GM21825 (cell line): ENCODE measurements around the gene CAPN11.
A peak's percentile ranks its signal among the peaks of the same experiment; 100 is the strongest.

Experiments
- ATAC-seq: cut with Tn5 transposase; IDR thresholded peaks from one replicate; pipeline ENCODE4 v1.9.1; 2021; ENCODE audit warnings: mild to moderate bottlenecking, moderate library complexity; ENCODE audit not compliant: unreplicated experiment

Gene CAPN11

DNA sequence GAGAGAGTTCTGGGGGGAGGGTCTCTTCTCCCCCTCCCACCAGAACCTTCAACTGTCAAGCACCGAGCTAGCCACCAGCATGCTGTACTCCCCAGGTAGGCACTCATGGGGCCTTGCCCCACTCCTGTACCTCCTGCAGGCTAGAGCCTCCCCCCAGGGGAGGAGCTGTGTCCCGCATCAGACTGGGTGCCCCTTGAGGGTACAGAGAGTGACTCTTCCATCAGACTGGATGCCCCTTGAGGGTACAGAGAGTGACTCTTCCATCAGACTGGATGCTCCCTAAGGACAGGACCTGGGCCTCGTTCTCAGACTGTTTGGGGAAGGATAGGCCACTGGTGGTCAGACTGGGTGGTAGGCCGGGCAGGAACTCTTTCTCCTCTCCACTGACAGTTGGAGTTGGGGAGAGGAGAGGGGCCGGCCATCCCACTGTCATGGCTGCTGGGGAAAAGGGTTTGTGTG is at the start of gene CAPN11:
Gene CAPN11 (plus strand): TSS at position 51 of the 459 bp plus-strand sequence. CDS start 29 bp downstream, at position 80.
- ATAC-seq = no peak

DNA sequence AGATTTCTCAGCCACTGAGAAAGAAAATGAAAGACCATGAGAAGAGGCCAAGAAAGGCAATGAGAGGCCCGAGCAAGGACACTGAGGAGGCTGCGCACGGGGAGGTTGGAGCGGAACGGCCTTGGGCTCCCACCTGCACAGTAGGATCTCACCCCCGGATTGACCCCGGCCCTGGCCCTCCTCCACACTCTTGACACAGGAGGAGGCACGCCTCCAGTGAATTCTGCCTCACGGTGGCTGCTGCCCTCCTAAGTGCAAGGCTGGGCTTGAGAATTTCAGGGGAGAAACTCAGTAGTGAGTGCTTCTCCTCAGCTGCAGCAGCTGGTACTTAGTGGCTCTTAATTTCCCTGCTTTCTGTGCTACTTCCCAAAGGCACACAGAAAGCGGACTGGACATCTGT is 49.4 kb upstream of the CAPN11 start:
- ATAC-seq = no peak

DNA sequence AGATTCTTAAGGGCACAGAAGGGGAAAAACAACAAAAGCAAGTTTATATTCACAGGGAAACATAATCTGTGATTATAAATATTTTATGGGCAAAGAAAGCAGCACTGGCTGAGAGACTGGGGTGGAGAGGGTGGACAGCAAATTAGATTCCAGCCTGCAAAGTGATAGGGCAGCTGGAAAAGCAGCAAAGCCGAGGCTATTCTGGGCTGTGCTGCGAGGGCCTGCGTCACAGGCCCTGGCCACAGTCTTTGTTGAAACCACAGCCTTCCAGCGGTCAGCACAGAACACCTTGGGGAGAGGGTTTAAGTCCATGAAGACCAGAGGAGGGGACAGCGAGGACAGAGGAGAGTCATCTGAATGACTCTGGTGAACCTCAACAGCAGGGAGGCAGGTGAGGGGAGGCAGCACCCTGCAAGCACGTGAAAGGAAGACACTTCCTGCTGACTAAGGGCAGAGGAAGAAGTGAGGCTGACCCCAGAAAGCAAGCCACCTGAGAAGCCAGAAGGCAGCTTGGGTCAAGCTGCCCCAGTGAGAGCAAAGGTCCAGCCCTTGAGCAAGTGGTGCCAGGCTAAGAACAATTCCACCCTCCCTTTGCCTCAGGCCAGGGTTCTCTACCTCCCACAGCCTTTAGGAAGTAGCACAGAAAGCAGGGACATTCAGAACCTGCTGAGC is 48.5 kb upstream of the CAPN11 start:
- no peak for ATAC-seq

DNA sequence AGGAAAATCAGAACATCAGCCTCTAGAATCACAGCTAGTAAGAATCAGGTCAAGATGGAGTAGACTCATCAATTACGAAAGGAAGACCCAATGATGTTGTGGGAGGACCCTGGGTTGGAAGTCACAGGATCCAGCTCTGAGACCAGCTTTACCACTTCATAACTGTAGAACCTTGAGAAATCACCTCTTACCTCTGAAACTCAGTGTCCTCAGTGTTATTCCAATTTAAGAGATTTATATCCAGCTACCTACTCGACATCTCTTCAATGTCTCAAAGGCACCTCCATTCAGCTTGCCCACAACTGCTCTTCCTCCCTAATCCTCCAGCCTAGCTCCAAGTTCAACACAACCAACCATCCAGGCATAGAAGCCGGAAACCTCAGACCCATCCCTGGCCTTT is 47.7 kb upstream of the CAPN11 start:
- no peak for ATAC-seq

DNA sequence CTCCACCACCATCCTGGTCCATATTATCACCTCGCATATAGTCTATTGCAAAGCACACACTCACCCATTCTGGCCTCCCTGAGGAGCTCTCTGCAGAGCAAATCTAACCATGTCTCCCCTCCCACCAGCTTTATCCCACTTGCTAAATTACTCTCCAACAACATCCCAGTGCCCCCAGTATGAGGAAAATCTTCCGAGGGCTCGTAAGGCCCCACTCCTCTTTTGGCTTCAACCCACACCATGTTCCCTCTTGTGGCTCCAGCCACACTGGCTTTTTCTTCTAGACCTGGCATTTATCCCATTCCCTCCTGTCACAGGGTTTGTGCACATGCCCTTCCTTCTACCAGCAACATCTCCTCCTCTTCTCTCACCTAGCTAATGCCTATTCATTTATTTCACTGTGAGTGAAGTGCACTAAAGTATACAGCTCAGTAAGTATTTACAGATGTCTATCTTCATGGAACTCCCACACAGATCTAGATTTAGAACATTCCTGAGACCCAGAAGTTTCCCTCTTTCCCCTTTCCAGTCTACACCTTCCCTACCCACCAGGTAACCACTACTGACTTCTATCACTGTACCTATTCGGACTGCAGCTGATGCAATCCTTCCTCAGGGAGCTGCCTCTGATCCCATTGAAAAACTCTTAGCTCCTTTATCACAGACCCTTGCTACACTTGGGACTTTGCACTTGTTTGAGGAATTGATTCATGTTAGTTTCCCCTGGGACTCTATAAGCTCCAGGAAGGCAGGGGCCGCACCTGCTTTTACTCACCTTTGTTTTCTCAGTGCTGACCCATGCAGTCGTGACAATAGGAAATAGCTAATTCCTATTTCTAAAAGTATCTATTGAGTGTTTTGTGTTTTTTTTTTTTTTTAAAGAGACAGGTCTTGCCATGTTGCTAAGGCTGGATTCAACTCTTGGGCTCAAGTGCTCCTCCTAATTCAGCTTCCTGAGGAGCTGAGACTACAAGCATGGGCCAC is 46.9 kb upstream of the CAPN11 start:
- ATAC-seq = no peak

DNA sequence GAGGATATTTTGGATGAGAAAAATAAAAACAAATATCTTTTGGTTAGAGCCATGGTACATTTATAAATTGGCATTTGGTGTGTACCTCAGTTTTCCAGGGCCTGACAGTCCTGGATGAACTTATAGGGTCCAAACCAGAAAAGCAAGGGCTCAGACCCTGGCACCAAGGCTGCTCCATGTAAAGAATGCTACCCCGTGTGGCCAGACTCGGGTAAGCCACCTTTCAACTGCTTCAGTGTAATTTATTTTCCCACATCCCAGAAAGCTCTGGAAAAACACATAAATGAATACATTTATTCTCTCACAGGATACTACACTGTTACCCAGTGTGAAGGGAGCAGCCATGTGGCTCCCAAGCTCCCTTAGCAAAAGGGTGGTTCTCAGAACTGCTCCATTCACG is 45.2 kb upstream of the CAPN11 start:
- no peak for ATAC-seq

DNA sequence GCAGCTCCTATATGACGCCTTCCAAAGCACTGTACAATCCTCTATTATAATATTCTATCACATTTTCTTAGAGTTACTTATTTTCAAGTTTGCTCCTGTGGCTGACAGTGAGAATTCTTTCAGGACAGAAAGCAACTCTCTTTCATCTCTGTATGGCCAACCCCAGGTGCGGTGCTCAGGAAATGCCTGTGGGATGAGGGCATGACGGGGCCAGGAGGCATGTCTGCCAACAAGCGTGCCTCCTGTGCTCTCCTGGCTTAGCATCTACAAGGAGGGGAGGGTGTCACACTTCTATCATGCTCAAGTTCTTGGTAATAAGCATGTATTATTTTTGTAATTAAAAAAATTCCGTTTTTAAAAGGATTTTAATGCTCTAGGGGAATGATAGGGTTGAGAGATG is 42.8 kb upstream of the CAPN11 start:
- no peak for ATAC-seq

DNA sequence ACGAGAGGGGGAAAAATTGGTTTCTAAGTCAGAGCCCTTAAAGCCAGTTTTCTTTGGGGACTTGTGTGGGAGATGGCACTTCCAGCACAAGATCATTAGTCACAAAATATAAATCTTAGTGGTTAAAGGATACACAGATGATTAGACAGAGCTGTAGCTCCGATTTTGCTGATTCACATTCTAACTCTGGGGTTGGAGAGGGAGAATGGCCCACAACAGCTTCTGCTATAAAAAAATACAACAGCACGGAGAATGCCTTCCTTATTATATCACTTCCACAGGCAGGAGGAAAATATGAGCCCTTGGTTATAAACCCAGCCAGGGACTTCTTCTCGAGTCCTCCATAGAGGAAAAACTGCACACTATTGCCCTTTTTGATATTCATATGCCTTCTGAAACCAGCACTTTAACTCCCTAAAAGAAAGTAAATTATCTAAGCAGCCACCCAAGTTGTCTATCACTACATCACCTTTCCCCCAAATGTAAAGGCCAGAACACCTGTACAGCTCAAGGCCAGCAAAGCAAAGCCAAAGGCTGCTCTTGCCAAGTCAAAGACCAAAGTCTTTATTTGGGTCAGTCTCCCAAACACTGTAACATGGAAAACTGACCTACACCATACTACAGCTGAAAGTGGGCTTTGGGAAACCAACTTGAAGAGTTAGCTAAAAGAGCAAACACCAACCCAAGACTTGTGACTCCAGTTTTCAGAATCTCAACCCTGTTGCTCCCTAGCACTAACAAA is 41.8 kb upstream of the CAPN11 start:
- no peak for ATAC-seq

DNA sequence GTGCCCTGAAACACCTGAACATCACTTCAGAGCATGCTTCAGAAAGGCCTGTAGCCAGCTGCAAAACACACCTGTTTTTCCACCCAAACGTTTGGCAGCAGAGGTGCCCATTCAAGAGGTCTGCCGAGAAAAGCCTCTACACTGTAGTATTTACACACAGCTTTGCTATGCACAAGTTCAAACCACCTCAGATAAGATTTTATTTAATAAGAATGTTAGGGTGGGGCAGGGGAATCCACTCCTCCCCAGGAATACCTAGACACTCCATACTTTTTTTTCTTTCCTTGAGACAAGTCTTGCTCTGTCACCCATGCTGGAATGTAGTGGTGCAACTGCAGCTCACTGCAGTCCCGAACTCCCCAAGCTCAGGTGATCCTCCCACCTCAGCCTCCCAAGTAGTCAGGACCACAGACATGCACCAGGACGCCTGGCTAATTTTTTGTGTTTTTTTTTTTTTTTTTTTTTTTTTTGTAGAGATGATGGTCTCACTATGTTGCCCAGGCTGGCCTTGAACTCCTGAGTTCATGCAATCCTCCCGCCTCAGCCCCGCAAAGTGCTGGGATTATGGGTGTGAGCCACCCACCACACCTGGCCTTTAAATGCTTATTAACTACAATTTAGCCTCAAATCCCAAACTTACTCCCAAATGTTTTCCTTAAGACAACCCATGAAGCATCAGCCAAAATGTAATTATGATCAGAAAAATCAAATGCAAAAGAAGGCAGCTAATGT is 41.1 kb upstream of the CAPN11 start:
- ATAC-seq = no peak

DNA sequence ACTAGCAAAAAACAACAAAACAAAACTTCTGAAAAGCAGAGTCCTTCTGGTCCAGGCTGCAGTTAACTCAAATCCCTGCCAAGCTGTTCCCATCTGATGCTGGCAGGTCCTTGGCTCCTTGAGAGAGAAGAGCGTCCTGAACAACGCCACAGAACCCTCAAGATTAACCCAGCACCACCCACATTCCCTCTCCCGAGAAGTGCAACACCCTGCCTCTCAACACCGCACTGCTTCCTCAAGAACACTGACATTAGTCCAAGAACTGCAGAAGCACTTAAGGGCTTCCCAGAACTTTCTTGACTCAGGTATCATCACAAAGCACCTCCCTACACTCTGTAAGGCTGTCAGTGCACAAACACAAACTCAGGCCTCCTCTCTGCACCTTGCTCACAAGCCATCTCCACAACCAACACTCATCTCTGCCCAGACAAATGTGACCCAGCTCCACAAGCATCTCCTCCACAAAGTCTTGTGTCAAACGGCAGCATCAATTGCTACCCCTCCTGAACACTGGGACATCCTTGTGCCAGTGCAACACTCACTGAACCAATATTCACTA is 38.8 kb upstream of the CAPN11 start:
- ATAC-seq = no peak

DNA sequence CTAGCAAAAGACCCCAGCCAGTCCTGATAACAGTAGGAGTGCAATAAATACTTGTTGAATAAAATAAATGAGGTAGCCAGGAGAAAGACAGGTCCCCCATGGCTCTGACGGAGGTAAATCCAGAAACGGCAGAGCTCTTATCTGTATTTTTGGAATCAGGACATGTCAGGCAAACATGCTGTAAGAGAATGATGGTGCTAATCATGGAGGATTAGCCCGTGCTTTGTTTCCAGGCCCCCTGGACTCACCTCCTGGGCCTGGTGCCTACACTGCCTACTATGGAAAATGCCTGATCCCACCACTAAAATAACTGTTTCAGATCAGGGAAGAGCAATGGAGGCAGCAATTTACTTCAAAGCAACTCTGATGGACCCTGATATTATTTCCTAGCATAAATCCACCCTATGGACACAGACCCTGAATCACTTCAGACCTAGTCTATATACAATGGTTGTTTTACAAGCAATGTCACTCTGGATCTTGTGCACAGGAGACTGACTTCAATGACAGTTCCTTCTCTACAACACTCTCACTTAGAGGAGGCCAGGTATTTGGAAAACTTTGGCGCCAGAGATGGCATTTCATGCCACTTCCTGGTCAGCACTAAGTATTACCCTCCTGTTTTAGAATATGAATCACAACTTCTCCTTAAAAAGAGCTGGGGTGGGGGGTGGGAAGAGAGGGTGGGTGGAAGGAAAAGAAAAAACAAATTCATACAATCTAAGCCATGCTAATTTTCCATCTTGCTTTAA is 37.8 kb upstream of the CAPN11 start:
- ATAC-seq = no peak

DNA sequence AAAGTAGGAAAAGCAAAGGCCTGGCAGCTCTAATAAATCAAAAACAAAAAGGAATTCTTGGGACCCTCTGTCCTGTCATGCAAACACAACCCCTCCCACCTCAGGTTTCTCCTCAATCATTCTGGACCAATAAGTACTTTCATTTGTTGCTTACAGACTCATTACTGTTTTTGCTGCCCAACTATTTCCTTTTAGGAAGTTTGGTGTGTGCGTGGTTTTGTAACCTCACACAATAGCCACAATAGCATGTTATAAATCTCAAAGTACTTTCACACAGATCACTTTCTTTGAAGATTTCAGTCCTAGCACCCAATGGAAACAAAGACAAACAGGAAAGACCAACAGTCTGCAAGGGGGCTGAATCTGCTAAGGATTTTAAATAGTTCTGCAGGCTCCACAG is 35.8 kb upstream of the CAPN11 start:
- no peak for ATAC-seq

DNA sequence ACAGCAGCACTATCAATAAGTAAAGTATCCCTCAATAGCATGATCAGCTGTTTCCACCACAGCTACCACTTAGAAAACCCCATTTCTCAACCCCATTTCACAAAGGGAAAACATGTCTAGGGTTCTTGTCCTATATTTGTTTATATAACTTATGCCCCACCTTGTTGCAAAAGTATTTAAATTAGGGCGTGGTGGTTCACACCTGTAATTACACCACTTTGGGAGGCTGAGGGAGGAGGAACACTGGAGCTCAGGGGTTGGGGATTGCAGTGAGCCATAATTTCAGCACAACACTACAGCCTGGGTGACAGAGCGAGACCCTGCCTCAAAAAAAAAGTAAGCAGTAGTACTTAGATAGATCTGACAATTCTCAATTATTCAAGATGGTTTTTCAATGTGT is 35.1 kb upstream of the CAPN11 start:
- no peak for ATAC-seq

DNA sequence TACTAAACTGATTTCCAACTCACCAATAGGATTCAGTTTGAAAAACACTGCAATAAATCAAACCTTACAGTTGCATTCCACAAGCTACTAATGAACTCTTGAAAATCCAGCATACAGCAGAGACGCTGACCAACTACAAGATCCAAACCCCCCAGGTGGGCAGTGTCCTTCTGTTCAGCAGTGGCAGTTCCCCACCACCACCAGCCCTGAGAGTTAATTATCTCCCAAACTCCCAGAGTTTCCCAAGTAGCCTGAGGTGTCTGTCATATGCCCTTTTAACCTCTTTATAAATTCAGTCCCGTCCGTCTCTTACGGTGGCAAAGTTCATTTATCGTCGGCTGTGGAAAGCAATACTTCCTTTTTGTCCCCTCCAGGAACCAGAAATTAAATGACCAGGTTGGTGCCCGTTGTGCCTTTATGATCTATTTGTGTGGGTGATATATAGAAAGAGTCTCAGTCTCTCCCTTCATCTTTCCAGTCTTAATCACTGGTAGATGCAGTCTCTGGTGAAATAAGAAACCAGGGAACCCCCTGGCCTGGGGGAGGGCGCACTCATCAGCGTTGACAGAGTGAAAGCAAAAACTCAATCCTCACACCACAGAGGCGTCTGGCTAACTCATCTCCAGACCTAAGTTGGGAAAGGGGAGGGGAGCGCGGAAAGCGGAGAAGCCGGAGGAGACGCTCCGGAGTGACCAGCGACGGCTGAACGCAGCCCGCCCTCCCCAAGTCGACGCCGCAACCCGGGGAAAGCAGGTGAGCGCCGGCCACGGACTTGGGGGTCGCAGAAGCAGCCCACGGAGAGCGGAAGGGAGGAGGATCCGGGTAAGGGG is 32.1 kb upstream of the CAPN11 start:
- ATAC-seq = peak; percentile 49

DNA sequence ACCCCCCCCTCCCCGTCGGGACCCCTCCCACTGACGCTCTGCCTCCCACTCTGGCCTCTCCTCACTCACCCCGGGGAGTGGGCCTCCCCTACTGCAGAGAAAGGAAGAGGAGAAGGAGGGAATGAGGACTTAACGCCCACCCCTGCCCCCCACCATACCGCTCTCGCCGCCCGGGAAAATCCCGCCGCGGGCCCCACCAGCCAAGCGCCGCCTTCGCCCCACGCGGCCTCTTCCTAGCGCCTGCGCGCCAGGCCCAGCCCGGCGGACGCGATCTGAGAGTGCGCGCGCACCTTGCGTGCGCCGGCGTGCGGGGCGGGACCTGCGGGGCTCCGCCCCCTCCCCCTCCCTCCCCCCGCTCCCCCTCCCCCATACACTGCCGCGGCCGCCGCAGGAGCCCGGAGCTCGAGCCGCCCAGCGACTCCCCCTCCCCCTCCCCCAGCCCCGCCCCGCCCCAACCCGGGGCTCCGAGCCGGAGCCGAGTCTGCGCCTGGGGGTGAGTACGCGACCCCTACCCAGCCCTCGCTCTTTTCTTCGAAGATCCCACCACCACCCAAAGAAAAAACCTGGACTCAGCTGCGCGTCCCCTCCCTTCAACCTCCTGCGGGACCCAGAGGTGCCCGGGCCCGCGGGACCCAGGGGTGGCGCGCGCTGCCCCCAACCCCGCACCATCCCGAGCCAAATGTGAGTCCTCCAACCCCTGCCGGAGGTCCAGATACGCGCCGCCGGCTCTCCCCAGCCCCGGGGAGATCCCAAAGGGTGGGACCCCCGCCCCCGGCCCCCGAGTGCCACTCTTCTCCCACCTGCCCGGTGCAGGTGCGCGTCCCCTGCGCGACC is 31.2 kb upstream of the CAPN11 start, which contains the start of the genes MRPL14 and TMEM63B:
Gene MRPL14 (minus strand): TSS at position 267 of the 834 bp plus-strand sequence. CDS start 10,841 bp downstream, outside the sequence.
Gene TMEM63B (plus strand): TSS at position 369 of the 834 bp plus-strand sequence. CDS start 7,031 bp downstream, outside the sequence.
- ATAC-seq = peak; percentile 59

DNA sequence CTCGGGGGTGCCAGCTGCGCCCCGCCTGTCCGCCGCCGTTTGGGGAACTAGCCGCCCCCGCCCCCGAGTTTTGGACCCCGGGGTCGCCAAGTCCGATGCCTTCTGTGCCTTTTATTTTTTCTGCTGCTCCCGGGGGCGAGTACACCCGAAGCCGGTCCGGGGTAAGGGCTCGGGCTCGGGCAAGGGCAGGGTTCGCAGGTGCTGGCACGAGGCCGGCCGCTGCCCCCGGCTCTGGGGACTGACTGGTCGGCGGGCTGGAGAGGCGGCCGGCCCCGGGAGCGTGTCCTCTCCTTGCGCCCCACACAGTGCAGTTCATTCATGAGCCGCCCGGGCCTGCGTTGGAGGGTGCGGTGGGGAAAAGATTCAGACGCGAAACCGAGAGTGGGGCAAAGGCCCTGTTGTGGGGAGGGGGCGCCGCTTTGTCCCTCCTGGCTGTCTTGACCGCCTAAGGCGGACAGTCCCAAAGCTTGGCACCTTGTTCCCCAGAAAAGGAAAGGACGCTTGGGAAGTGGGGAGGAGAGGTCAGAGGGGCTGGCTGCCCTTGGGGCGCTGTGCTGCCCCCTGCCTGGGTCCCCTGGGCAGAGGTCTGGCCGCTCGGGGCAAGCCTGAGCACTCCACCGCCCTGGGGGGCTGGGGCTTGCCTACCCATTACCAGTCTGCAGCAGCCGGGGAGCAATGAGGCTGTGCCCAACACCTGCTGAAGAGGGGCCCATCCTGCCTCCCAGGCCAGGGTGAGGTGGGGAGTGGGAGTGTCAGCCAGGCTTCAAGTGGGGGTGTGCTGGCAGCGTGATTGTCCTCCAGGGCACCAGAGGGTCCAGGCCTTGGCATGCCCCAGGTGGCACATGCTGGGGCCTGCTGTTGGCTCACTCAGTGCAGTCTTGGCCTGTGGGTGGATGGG is 30.4 kb upstream of the CAPN11 start:
- ATAC-seq = no peak
